Smooth muscle cell of the brain vasculature (primary cell): ENCODE measurements around the gene SCN7A.
A peak's percentile ranks its signal among the peaks of the same experiment; 100 is the strongest.
"Not testable (repeated sequence)": the region's sequence is repeated elsewhere in the genome, so short reads cannot be mapped to it uniquely, and the experiment has no call there.

Experiments used
- DNase-seq: peaks from one replicate; pipeline ENCODE4 v3.0.0-alpha.2; 2012; ENCODE audit warnings: low read depth, low spot score

SCN7A gene

GRCh38 chr2:166494140-166494624 is at the start of gene SCN7A:
Gene SCN7A (minus strand): TSS chr2:166494249. CDS start chr2:166477696, 16,553 bp downstream.
- peak; percentile 10 for DNase-seq

GRCh38 chr2:166539340-166540162 is 45.5 kb upstream of the SCN7A start:
- peak; percentile 63 for DNase-seq

GRCh38 chr2:166536111-166536510 is 42.1 kb upstream of the SCN7A start:
- no peak for DNase-seq

- DNase-seq = no peak
Observed at GRCh38 chr2:166521155-166521554, 27.1 kb upstream of the SCN7A start.

GRCh38 chr2:166520604-166521003 is 26.6 kb upstream of the SCN7A start:
- no peak for DNase-seq

GRCh38 chr2:166519391-166519962 is 25.4 kb upstream of the SCN7A start:
- DNase-seq = no peak

- no peak for DNase-seq
Observed at GRCh38 chr2:166518634-166519390, 24.8 kb upstream of the SCN7A start.

GRCh38 chr2:166517533-166518061 is 23.5 kb upstream of the SCN7A start:
- no peak for DNase-seq

- DNase-seq = no peak
Observed at GRCh38 chr2:166516712-166517303, 22.8 kb upstream of the SCN7A start.

GRCh38 chr2:166513952-166514351 is 19.9 kb upstream of the SCN7A start:
- DNase-seq = no peak

- no peak for DNase-seq
Observed at GRCh38 chr2:166499281-166499680, 5.2 kb upstream of the SCN7A start.

- DNase-seq = no peak
Observed at GRCh38 chr2:166491461-166491860, 2.6 kb downstream of the SCN7A start.

GRCh38 chr2:166487171-166487570 is 6.9 kb downstream of the SCN7A start:
- no peak for DNase-seq

GRCh38 chr2:166485558-166486178 is 8.4 kb downstream of the SCN7A start:
- no peak for DNase-seq

GRCh38 chr2:166472332-166472731 is 21.7 kb downstream of the SCN7A start:
- DNase-seq = no peak

- no peak for DNase-seq
Observed at GRCh38 chr2:166468124-166469024, 25.7 kb downstream of the SCN7A start.

GRCh38 chr2:166464187-166464586 is 29.9 kb downstream of the SCN7A start:
- DNase-seq = no peak

- DNase-seq = no peak
Observed at GRCh38 chr2:166463640-166464039, 30.4 kb downstream of the SCN7A start.

- no peak for DNase-seq
Observed at GRCh38 chr2:166458674-166459073, 35.4 kb downstream of the SCN7A start.

- DNase-seq = not testable (repeated sequence)
Observed at GRCh38 chr2:166455823-166456222, 38.2 kb downstream of the SCN7A start.
